Neuronal stem cell (in vitro differentiated cells): ENCODE results near the gene PANK4.

Experiments
- DNase-seq: peaks from one replicate; pipeline ENCODE4 v3.0.0-alpha.2; 2013; ENCODE audit warnings: low spot score
- H2AFZ ChIP-seq: one replicate; pipeline ENCODE4 v1.6.1; 2013; ENCODE audit warnings: mild to moderate bottlenecking, low read length, inconsistent platforms
- H2AK5ac ChIP-seq: 2 replicates; pipeline ENCODE4 v1.6.1; 2013; ENCODE audit warnings: low read depth, mild to moderate bottlenecking, inconsistent platforms, low read length, moderate library complexity, mixed read lengths
- H2BK120ac ChIP-seq: 2 replicates; pipeline ENCODE4 v1.6.1; 2013; ENCODE audit warnings: low read depth, mild to moderate bottlenecking, inconsistent platforms, low read length, moderate library complexity, mixed read lengths
- H2BK12ac ChIP-seq: one replicate; pipeline ENCODE4 v1.6.1; 2013; ENCODE audit warnings: low read length, inconsistent platforms
- H2BK15ac ChIP-seq: 2 replicates; pipeline ENCODE4 v1.6.1; 2013; ENCODE audit warnings: mild to moderate bottlenecking, low read length, inconsistent platforms, mixed read lengths
- H2BK5ac ChIP-seq: one replicate; pipeline ENCODE4 v1.6.1; 2013; ENCODE audit warnings: inconsistent platforms, mild to moderate bottlenecking, low read length, moderate library complexity
- H3K14ac ChIP-seq: one replicate; pipeline ENCODE4 v1.6.1; 2013; ENCODE audit warnings: low read length, inconsistent platforms
- H3K18ac ChIP-seq: 2 replicates; pipeline ENCODE4 v1.6.1; 2013; ENCODE audit warnings: low read length, inconsistent platforms
- H3K23ac ChIP-seq: 2 replicates; pipeline ENCODE4 v1.6.1; 2013; ENCODE audit warnings: low read depth, mild to moderate bottlenecking, mixed read lengths, low read length, inconsistent platforms; ENCODE audit not compliant: poor library complexity
- H3K27ac ChIP-seq: replicated peaks from 3 replicates; pipeline ENCODE4 v1.5.1; 2013; ENCODE audit warnings: low read length, inconsistent platforms
- H3K27me3 ChIP-seq, 3 experiments: 2 replicates each; pipeline ENCODE4 v1.6.1; 2013; ENCODE audit warnings: low read length in 3 of 3, mild to moderate bottlenecking in 2 of 3, inconsistent platforms in 1 of 3, low read depth in 1 of 3, mixed read lengths in 1 of 3, moderate library complexity in 1 of 3; ENCODE audit not compliant: control insufficient read depth in 3 of 3, insufficient read depth in 3 of 3
- H3K36me3 ChIP-seq, 2 donors: replicated peaks in 1 of 2; 2 replicates each; pipeline ENCODE4 v1.6.1; 2013; ENCODE audit warnings: low read length in 2 of 2; ENCODE audit not compliant: control insufficient read depth in 2 of 2, insufficient read depth in 2 of 2
- H3K4ac ChIP-seq: 2 replicates; pipeline ENCODE4 v1.6.1; 2013; ENCODE audit warnings: inconsistent platforms, mild to moderate bottlenecking, low read length, moderate library complexity
- H3K4me1 ChIP-seq, 2 donors: 1 replicate in 1 of 2; 2 replicates in 1 of 2; pipeline ENCODE4 v1.6.1; 2013; ENCODE audit warnings: low read length in 2 of 2, low read depth in 1 of 2; ENCODE audit not compliant: control insufficient read depth in 2 of 2, insufficient read depth in 1 of 2
- H3K4me2 ChIP-seq: one replicate; pipeline ENCODE4 v1.6.1; 2013; ENCODE audit warnings: mild to moderate bottlenecking, low read length, inconsistent platforms; ENCODE audit not compliant: insufficient read depth, poor library complexity, severe bottlenecking
- H3K4me3 ChIP-seq, 2 donors: 2 replicates each; pipeline ENCODE4 v1.5.1; 2013; ENCODE audit warnings: low read length in 2 of 2, mild to moderate bottlenecking in 2 of 2, inconsistent platforms in 1 of 2, moderate library complexity in 1 of 2
- H3K79me1 ChIP-seq: one replicate; pipeline ENCODE4 v1.6.1; 2013; ENCODE audit warnings: low read depth, mild to moderate bottlenecking, inconsistent platforms, low read length, moderate library complexity
- H3K9ac ChIP-seq: one replicate; pipeline ENCODE4 v1.6.1; 2013; ENCODE audit warnings: mild to moderate bottlenecking, low read depth, low read length, inconsistent platforms; ENCODE audit not compliant: poor library complexity
- H3K9me3 ChIP-seq, 2 donors: replicated peaks in 1 of 2; 2 replicates each; pipeline versions ENCODE3 to v1.6.1; 2013; ENCODE audit warnings: low read length in 2 of 2, mild to moderate bottlenecking in 2 of 2, inconsistent platforms in 1 of 2, low read depth in 1 of 2, mixed read lengths in 1 of 2, moderate library complexity in 1 of 2; ENCODE audit not compliant: control insufficient read depth in 2 of 2, insufficient read depth in 1 of 2
- H4K8ac ChIP-seq: one replicate; pipeline ENCODE4 v1.6.1; 2013; ENCODE audit warnings: low read depth, mild to moderate bottlenecking, inconsistent platforms, low read length, moderate library complexity
- H4K91ac ChIP-seq: one replicate; pipeline ENCODE4 v1.6.1; 2013; ENCODE audit warnings: low read length, low read depth, mild to moderate bottlenecking, inconsistent platforms; ENCODE audit not compliant: poor library complexity
- WGBS, 2 donors: extraction: QIAGEN DNeasy Blood & Tissue Kit; methylation state at CpG; one replicate each; pipeline ENCODE4 v1.1.7; 2013; ENCODE audit warnings: missing lambda C conversion rate in 2 of 2, mixed read lengths in 1 of 2; ENCODE audit not compliant: insufficient read length in 2 of 2, insufficient replicate concordance in 1 of 2; ENCODE audit errors: extremely low coverage in 2 of 2; 5-methylcytosine and 5-hydroxymethylcytosine counted together

The PANK4 gene

DNA sequence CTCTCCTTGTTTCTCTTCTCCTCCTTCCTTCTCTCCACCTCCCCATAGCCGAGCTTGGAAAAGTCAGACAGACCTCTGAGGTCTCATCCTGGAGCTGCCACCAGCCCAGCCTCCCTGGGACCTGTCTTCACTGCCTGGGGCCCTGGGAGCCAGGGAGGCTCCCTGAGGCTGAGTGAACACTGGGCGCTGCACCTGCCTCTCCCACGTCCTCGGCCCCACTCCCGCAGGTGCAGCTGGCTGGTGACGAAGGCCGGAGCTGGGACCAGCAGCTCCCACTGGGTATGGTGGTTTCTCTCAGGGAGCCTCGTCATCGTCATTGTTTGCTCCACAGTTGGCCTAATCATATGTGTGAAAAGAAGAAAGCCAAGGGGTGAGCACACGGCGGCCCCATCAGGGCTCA lies 35.0 kb upstream of the PANK4 start:
- H3K18ac ChIP-seq: peak overlapping the region; percentile 65
- H3K14ac ChIP-seq: no peak overlapping the region
- no peaks in the 10 kb centered on the region for H3K9me3 ChIP-seq
- no peak overlapping the region for H3K9ac ChIP-seq
- H4K8ac ChIP-seq: no peak overlapping the region
- no CpG with 5 or more reads among the region's 11 CpGs for WGBS, 2 donors
- H3K27me3 ChIP-seq: peaks cover 0 to 45% (median 0%) of the 10 kb centered on the region in 3 experiments
- peak overlapping the region; percentile 31 for H2BK120ac ChIP-seq
- no peak overlapping the region for H3K4me2 ChIP-seq
- H2BK5ac ChIP-seq: peak overlapping the region; percentile 62
- peak overlapping the region; percentile 89 for H4K91ac ChIP-seq
- no peak overlapping the region for H3K4me3 ChIP-seq
- peak overlapping the region; percentile 64 for H2BK15ac ChIP-seq
- peak overlapping the region; percentile 55 for H3K23ac ChIP-seq
- no peaks in the 10 kb centered on the region for H3K79me1 ChIP-seq
- no peak overlapping the region for H2AFZ ChIP-seq
- no peak for DNase-seq
- H3K4me1 ChIP-seq: peaks cover 3 to 7% of the 10 kb centered on the region in 2 donors
- no peaks in the 10 kb centered on the region for H3K36me3 ChIP-seq
- no peak overlapping the region for H3K4ac ChIP-seq
- H2AK5ac ChIP-seq: peak overlapping the region; percentile 96
- no peak overlapping the region for H3K27ac ChIP-seq
- peak overlapping the region; percentile 98 for H2BK12ac ChIP-seq

DNA sequence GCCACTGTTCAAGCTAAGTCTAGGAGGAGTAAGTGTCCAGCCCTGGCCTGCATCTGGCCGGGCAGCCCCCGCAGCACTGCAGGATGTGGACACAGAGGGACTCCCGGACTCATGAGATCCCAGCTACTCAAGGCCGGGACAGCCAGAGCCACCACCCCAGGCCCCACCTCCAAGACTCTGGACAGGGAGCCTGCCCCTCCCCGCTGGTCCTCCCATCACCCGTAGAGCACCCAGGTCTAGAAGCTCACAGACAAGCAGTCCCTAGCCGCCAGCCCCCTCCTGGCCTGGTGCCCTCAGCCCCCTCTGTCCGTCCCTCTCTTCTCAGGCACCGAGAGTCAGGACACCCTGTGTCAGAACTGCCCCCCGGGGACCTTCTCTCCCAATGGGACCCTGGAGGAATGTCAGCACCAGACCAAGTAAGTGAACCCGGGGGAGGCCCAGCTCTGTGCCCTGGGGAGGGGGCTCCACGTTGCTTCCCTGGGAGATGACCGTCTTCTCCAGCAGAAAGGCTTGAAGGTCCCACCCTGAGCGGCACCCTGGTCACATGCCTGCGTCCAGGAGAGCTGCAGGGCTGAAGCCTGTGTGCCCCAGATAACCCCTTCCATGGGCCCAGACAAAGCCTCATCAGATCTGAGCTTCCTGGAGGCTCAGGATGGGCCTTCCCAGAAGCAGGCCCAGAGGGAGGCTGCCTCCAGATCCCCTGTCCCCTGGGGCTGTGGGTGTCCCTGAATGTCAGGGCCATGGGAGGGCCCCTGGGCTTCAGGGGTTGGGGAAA lies 34.1 kb upstream of the PANK4 start:
- Histone ChIP-seq H2BK12ac (peak overlapping the region; percentile 46), H3K23ac (no peak overlapping the region), H3K4me3 (no peak overlapping the region), H3K9ac (no peak overlapping the region), H2BK5ac (peak overlapping the region; percentile 62), H3K4me2 (no peak overlapping the region), H3K36me3 (no peaks in the 10 kb centered on the region), H3K79me1 (peaks cover 1% of the 10 kb centered on the region), H3K9me3 (no peaks in the 10 kb centered on the region), H4K8ac (no peak overlapping the region), H2BK15ac (peak overlapping the region; percentile 83), H3K14ac (peak overlapping the region; percentile 56), H2AFZ (no peak overlapping the region), H2AK5ac (peak overlapping the region; percentile 96), H2BK120ac (no peak overlapping the region), H3K27me3 (peaks cover 0 to 41% (median 0%) of the 10 kb centered on the region in 3 experiments), H3K4me1 (peaks cover 7 to 15% of the 10 kb centered on the region in 2 donors), H3K4ac (peak overlapping the region; percentile 37), H3K18ac (no peak overlapping the region), H4K91ac (no peak overlapping the region), H3K27ac (no peak overlapping the region)
- WGBS, 2 donors: no CpG with 5 or more reads among the region's 15 CpGs
- DNase-seq: no peak

DNA sequence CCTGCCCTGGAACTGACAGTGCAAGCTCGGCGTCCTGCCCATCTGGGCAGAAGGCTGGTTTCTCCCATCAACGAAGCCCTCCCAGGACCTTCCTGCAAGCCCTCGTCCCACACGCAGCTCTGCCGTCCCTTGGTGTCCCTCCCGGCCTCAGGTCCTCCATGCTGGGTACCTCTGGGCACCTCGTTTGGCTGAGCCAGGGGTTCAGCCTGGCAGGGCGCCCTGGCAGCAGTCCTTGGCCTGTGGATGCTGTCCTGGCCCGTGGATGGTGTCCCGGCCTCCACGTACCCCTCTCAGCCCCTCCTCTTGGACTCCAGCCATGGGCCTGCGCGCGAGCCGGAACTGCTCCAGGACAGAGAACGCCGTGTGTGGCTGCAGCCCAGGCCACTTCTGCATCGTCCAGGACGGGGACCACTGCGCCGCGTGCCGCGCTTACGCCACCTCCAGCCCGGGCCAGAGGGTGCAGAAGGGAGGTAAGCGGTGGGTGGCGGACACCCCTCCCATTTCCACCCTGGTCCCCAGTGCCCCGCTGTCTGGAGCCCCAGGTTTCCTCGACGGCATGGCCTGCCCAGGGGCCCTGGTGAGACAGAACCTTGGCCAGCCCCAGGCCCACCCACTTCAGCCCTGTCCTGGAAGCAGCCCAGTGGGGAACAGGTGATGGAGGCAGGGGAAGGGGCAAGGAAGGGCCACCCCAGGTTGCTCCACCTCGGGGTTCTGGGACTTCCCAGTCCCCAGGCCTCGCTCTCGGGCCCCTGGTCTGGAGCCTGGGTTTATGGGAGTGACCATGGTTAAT lies 33.3 kb upstream of the PANK4 start:
- no peak for DNase-seq
- H4K8ac ChIP-seq: no peak overlapping the region
- no peaks in the 10 kb centered on the region for H3K36me3 ChIP-seq
- H3K23ac ChIP-seq: peak overlapping the region; percentile 32
- H2BK120ac ChIP-seq: no peak overlapping the region
- no peak overlapping the region for H4K91ac ChIP-seq
- peak overlapping the region; percentile 45 for H3K18ac ChIP-seq
- H3K4me2 ChIP-seq: no peak overlapping the region
- peaks cover 0 to 35% (median 0%) of the 10 kb centered on the region in 3 experiments for H3K27me3 ChIP-seq
- peak overlapping the region; percentile 96 for H2AK5ac ChIP-seq
- H3K9ac ChIP-seq: no peak overlapping the region
- peaks cover 2% of the 10 kb centered on the region for H3K79me1 ChIP-seq
- no peak overlapping the region for H2BK12ac ChIP-seq
- H2BK15ac ChIP-seq: peak overlapping the region; percentile 83
- H3K14ac ChIP-seq: peak overlapping the region; percentile 75
- H2AFZ ChIP-seq: no peak overlapping the region
- no peak overlapping the region for H2BK5ac ChIP-seq
- H3K27ac ChIP-seq: no peak overlapping the region
- H3K4me3 ChIP-seq: no peak overlapping the region
- H3K4ac ChIP-seq: no peak overlapping the region
- WGBS, 2 donors: no CpG with 5 or more reads among the region's 35 CpGs
- no peaks in the 10 kb centered on the region for H3K9me3 ChIP-seq
- H3K4me1 ChIP-seq: peaks cover 7 to 16% of the 10 kb centered on the region in 2 donors

DNA sequence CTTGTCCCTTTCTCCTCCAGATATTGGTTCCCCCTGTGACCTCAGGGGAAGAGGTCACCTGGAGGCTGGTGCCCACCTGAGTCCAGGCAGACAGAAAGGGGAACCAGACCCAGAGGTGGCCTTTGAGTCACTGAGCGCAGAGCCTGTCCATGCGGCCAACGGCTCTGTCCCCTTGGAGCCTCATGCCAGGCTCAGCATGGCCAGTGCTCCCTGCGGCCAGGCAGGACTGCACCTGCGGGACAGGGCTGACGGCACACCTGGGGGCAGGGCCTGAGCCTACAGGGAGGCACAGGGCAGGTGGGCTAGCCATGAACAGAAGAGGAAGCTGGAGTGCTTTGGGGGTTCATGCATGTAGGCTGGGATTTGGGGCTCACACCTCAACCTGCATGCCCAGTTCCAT lies 32.5 kb upstream of the PANK4 start:
- no peak overlapping the region for H3K9ac ChIP-seq
- no CpG with 5 or more reads among the region's 6 CpGs for WGBS, 2 donors
- H3K79me1 ChIP-seq: peaks cover 2% of the 10 kb centered on the region
- no peak overlapping the region for H4K8ac ChIP-seq
- no peak for DNase-seq
- no peak overlapping the region for H3K27ac ChIP-seq
- peaks cover 0 to 26% (median 0%) of the 10 kb centered on the region in 3 experiments for H3K27me3 ChIP-seq
- H3K36me3 ChIP-seq: no peaks in the 10 kb centered on the region
- no peaks in the 10 kb centered on the region for H3K9me3 ChIP-seq
- peak overlapping the region; percentile 11 for H3K18ac ChIP-seq
- no peak overlapping the region for H2AFZ ChIP-seq
- H2AK5ac ChIP-seq: peak overlapping the region; percentile 100
- no peak overlapping the region for H2BK15ac ChIP-seq
- H2BK120ac ChIP-seq: no peak overlapping the region
- peak overlapping the region; percentile 3 for H3K23ac ChIP-seq
- peaks cover 7 to 18% of the 10 kb centered on the region in 2 donors for H3K4me1 ChIP-seq
- no peak overlapping the region for H3K4me3 ChIP-seq
- H2BK12ac ChIP-seq: peak overlapping the region; percentile 88
- H3K14ac ChIP-seq: no peak overlapping the region
- H2BK5ac ChIP-seq: no peak overlapping the region
- H4K91ac ChIP-seq: no peak overlapping the region
- H3K4me2 ChIP-seq: no peak overlapping the region
- no peak overlapping the region for H3K4ac ChIP-seq
